ENCODE measurements around the gene ACTA2.

ACTA2 gene

DNA sequence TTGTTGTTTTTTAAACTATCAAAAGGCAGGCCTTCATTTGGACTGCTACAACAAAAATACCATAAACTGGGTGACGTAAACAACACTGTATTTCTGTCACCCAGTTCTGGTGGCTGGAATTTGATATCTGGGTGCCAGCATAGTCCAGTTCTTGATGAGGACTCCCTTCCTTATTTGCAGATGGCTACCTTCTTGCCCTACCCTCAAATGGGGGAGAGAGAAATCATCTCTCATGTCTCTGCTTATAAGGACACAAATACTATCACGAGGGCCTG is 25.2 kb downstream of the ACTA2 start:
- Histone ChIP-seq H3K4me3 (ENCODE audit: low read depth, low read length) (no peak overlapping the region), H3K9me3 (ENCODE audit: control insufficient read depth, insufficient read depth, low read length) (no peaks in the 10 kb centered on the region), H3K27me3 (ENCODE audit: control insufficient read depth, insufficient read depth, low read length) (no peaks in the 10 kb centered on the region), H3K4me1 (ENCODE audit: control insufficient read depth, insufficient read depth, low read length) (no peaks in the 10 kb centered on the region), H3K9ac (ENCODE audit: low read depth, low read length) (no peak overlapping the region), H3K36me3 (ENCODE audit: control insufficient read depth, insufficient read depth, low read length) (no peaks in the 10 kb centered on the region)

- H3K4me1 ChIP-seq (ENCODE audit: control insufficient read depth, insufficient read depth, low read length), result no peaks in the 10 kb centered on the region
- no peaks in the 10 kb centered on the region for H3K27me3 ChIP-seq (ENCODE audit: control insufficient read depth, insufficient read depth, low read length)
- H3K36me3 ChIP-seq (ENCODE audit: control insufficient read depth, insufficient read depth, low read length), result no peaks in the 10 kb centered on the region
- no peak overlapping the region for H3K4me3 ChIP-seq (ENCODE audit: low read depth, low read length)
- H3K9me3 ChIP-seq (ENCODE audit: control insufficient read depth, insufficient read depth, low read length), result no peaks in the 10 kb centered on the region
- no peak overlapping the region for H3K9ac ChIP-seq (ENCODE audit: low read depth, low read length)
These were observed 25.8 kb downstream of the ACTA2 start for GRCh38 chr10:88926566-88927415.

- Histone ChIP-seq H3K4me1 (ENCODE audit: control insufficient read depth, insufficient read depth, low read length) (no peaks in the 10 kb centered on the region), H3K9me3 (ENCODE audit: control insufficient read depth, insufficient read depth, low read length) (no peaks in the 10 kb centered on the region)
These were observed 29.1 kb downstream of the ACTA2 start for GRCh38 chr10:88923520-88923919.

DNA sequence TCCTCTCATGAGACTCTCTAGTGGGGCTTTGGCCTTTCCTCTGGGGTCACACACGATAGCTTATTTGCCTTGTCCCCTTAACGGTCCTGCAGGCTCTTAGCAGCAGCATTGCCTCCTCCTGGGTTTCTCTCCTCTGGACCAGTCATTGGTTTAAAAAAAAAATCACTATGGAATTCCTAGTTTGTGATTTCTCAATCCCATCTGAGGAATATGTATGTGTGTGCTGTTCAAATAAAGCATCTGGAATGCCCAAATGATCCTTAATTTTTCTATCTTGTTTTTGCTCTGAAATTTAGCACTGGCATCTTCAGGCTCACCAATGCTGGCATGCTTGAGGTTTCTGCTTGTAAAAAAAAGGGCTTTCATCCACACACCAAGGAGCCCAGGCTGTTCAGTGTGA is 30.5 kb downstream of the ACTA2 start:
- Histone ChIP-seq H3K27me3 (ENCODE audit: control insufficient read depth, insufficient read depth, low read length) (no peaks in the 10 kb centered on the region), H3K9me3 (ENCODE audit: control insufficient read depth, insufficient read depth, low read length) (no peaks in the 10 kb centered on the region), H3K9ac (ENCODE audit: low read depth, low read length) (no peak overlapping the region), H3K4me3 (ENCODE audit: low read depth, low read length) (no peak overlapping the region), H3K36me3 (ENCODE audit: control insufficient read depth, insufficient read depth, low read length) (no peaks in the 10 kb centered on the region), H3K4me1 (ENCODE audit: control insufficient read depth, insufficient read depth, low read length) (no peaks in the 10 kb centered on the region)

More at GRCh38 chr10:88923520-88923919, 29.1 kb downstream of the ACTA2 start:
- no peak overlapping the region for H3K4me3 ChIP-seq (ENCODE audit: low read depth, low read length)
- no peaks in the 10 kb centered on the region for H3K36me3 ChIP-seq (ENCODE audit: control insufficient read depth, insufficient read depth, low read length)
- no peak overlapping the region for H3K9ac ChIP-seq (ENCODE audit: low read depth, low read length)
- H3K27me3 ChIP-seq (ENCODE audit: control insufficient read depth, insufficient read depth, low read length), result no peaks in the 10 kb centered on the region

GRCh38 chr10:88920986-88921593 is 31.5 kb downstream of the ACTA2 start:
- Histone ChIP-seq H3K4me1 (ENCODE audit: control insufficient read depth, insufficient read depth, low read length) (no peaks in the 10 kb centered on the region), H3K9ac (ENCODE audit: low read depth, low read length) (no peak overlapping the region), H3K9me3 (ENCODE audit: control insufficient read depth, insufficient read depth, low read length) (no peaks in the 10 kb centered on the region), H3K4me3 (ENCODE audit: low read depth, low read length) (no peak overlapping the region), H3K27me3 (ENCODE audit: control insufficient read depth, insufficient read depth, low read length) (no peaks in the 10 kb centered on the region), H3K36me3 (ENCODE audit: control insufficient read depth, insufficient read depth, low read length) (no peaks in the 10 kb centered on the region)

DNA sequence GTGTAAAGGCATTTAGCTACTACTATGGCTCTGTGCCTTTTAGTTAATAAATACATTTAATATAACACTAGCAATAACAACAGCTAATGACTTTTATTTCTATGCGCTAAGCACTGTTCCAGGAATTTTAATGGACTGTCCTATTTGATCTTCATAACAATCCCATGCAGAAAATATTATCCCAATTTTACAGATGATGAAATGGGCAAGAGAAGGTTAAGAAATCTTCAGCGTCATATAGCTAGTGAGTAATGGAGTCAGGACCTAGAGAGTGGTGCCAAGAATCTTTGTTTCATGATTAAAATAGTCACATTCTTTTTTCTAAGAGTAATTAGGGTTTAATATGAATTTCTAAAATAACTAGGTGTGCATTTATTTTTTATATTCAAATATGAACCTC is 32.4 kb downstream of the ACTA2 start:
- H3K36me3 ChIP-seq (ENCODE audit: control insufficient read depth, insufficient read depth, low read length), result no peaks in the 10 kb centered on the region
- H3K9me3 ChIP-seq (ENCODE audit: control insufficient read depth, insufficient read depth, low read length), result no peaks in the 10 kb centered on the region
- H3K9ac ChIP-seq (ENCODE audit: low read depth, low read length), result no peak overlapping the region
- H3K27me3 ChIP-seq (ENCODE audit: control insufficient read depth, insufficient read depth, low read length), result no peaks in the 10 kb centered on the region
- no peak overlapping the region for H3K4me3 ChIP-seq (ENCODE audit: low read depth, low read length)
- no peaks in the 10 kb centered on the region for H3K4me1 ChIP-seq (ENCODE audit: control insufficient read depth, insufficient read depth, low read length)

DNA sequence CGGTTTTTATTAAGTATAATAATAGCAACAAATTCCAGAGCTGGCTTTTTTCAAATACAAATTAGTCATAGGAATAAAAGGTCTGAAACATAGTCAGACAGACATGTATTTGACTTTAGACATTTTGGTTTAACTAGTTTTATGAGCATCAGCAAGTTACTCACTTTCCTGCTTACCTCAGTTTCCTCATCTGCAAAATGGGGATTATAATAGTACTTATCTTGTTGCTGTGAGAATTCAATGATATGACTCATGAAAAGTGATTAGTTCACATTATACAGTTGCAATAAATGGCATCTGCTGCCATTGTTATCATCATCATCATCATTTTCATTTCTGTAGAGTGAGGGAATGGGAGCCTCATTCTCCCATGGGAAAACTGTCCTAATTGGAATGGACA is 33.5 kb downstream of the ACTA2 start:
- Histone ChIP-seq H3K9me3 (ENCODE audit: control insufficient read depth, insufficient read depth, low read length) (no peaks in the 10 kb centered on the region), H3K36me3 (ENCODE audit: control insufficient read depth, insufficient read depth, low read length) (no peaks in the 10 kb centered on the region), H3K4me3 (ENCODE audit: low read depth, low read length) (no peak overlapping the region)

DNA sequence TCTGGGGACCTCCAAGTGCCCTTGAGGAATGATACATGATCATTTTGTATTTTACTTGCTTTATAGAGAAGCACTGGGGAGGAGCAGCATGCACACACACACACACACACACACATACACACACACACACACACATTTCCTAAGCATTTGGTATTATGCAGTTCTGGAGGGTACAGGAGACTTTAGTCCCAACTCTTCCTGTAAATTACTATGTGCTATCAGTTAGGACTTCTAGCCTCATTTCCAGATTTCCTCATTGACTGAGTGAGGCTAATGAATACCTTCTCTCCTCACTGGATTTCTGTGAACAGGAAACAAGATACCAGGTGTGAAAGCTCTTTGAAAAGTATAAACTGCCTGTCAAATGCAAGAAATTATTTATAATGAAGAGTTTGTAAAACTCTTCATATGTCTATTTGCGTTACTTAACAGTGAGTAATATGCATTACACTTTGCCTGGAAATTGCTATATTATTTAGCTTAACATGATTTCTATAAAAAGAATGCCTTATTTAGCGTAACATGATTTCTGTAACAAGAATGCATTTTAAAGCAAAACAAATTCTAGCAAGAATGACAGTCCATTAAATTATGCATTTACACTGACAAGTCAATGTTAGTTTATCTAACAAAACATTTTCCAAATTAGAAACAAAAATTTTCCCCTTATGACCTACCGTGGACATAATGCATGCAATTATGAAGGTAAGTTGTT is 34.2 kb downstream of the ACTA2 start:
- Histone ChIP-seq H3K4me3 (ENCODE audit: low read depth, low read length) (no peak overlapping the region), H3K4me1 (ENCODE audit: control insufficient read depth, insufficient read depth, low read length) (no peaks in the 10 kb centered on the region), H3K27me3 (ENCODE audit: control insufficient read depth, insufficient read depth, low read length) (no peaks in the 10 kb centered on the region), H3K9ac (ENCODE audit: low read depth, low read length) (no peak overlapping the region), H3K9me3 (ENCODE audit: control insufficient read depth, insufficient read depth, low read length) (no peaks in the 10 kb centered on the region), H3K36me3 (ENCODE audit: control insufficient read depth, insufficient read depth, low read length) (no peaks in the 10 kb centered on the region)

More for the DNA sequence above, 33.5 kb downstream of the ACTA2 start:
- no peaks in the 10 kb centered on the region for H3K27me3 ChIP-seq (ENCODE audit: control insufficient read depth, insufficient read depth, low read length)
- no peak overlapping the region for H3K9ac ChIP-seq (ENCODE audit: low read depth, low read length)
- H3K4me1 ChIP-seq (ENCODE audit: control insufficient read depth, insufficient read depth, low read length), result no peaks in the 10 kb centered on the region

DNA sequence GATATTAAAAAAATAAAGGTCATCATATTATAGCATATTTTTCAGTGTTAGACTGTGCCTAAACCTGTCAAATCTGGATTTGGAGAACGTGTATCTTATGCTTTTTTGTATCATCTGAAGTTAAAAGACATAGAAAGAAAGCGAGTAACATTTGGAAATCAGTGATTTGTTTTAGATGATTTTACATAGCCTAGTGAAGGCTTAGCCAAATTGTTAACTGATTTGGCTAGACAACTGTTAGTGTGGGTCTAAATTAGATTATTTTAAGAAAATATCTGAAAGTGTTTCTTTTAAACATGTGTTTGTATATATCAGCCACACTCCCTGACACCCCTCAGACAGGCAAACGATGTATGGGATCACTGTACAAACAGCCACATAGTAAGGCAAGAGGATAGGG is 35.6 kb downstream of the ACTA2 start:
- no peaks in the 10 kb centered on the region for H3K9me3 ChIP-seq (ENCODE audit: control insufficient read depth, insufficient read depth, low read length)
- no peaks in the 10 kb centered on the region for H3K36me3 ChIP-seq (ENCODE audit: control insufficient read depth, insufficient read depth, low read length)
- no peak overlapping the region for H3K9ac ChIP-seq (ENCODE audit: low read depth, low read length)
- H3K4me3 ChIP-seq (ENCODE audit: low read depth, low read length), result no peak overlapping the region
- H3K4me1 ChIP-seq (ENCODE audit: control insufficient read depth, insufficient read depth, low read length), result no peaks in the 10 kb centered on the region
- H3K27me3 ChIP-seq (ENCODE audit: control insufficient read depth, insufficient read depth, low read length), result no peaks in the 10 kb centered on the region

- H3K4me1 ChIP-seq (ENCODE audit: control insufficient read depth, insufficient read depth, low read length), result no peaks in the 10 kb centered on the region
- no peaks in the 10 kb centered on the region for H3K27me3 ChIP-seq (ENCODE audit: control insufficient read depth, insufficient read depth, low read length)
- no peak overlapping the region for H3K4me3 ChIP-seq (ENCODE audit: low read depth, low read length)
- H3K36me3 ChIP-seq (ENCODE audit: control insufficient read depth, insufficient read depth, low read length), result no peaks in the 10 kb centered on the region
- no peak overlapping the region for H3K9ac ChIP-seq (ENCODE audit: low read depth, low read length)
- H3K9me3 ChIP-seq (ENCODE audit: control insufficient read depth, insufficient read depth, low read length), result no peaks in the 10 kb centered on the region
These were observed 36.3 kb downstream of the ACTA2 start for GRCh38 chr10:88916231-88916630.

GRCh38 chr10:88915781-88916180 is 36.8 kb downstream of the ACTA2 start:
- H3K9ac ChIP-seq (ENCODE audit: low read depth, low read length), result no peak overlapping the region

GRCh38 chr10:88913788-88914187 is 38.8 kb downstream of the ACTA2 start:
- H3K9me3 ChIP-seq (ENCODE audit: control insufficient read depth, insufficient read depth, low read length), result no peaks in the 10 kb centered on the region
- no peaks in the 10 kb centered on the region for H3K4me1 ChIP-seq (ENCODE audit: control insufficient read depth, insufficient read depth, low read length)

More at GRCh38 chr10:88915781-88916180, 36.8 kb downstream of the ACTA2 start:
- Histone ChIP-seq H3K27me3 (ENCODE audit: control insufficient read depth, insufficient read depth, low read length) (no peaks in the 10 kb centered on the region), H3K4me1 (ENCODE audit: control insufficient read depth, insufficient read depth, low read length) (no peaks in the 10 kb centered on the region), H3K9me3 (ENCODE audit: control insufficient read depth, insufficient read depth, low read length) (no peaks in the 10 kb centered on the region), H3K4me3 (ENCODE audit: low read depth, low read length) (no peak overlapping the region), H3K36me3 (ENCODE audit: control insufficient read depth, insufficient read depth, low read length) (no peaks in the 10 kb centered on the region)

More at GRCh38 chr10:88913788-88914187, 38.8 kb downstream of the ACTA2 start:
- H3K27me3 ChIP-seq (ENCODE audit: control insufficient read depth, insufficient read depth, low read length), result no peaks in the 10 kb centered on the region
- no peak overlapping the region for H3K4me3 ChIP-seq (ENCODE audit: low read depth, low read length)
- no peak overlapping the region for H3K9ac ChIP-seq (ENCODE audit: low read depth, low read length)
- H3K36me3 ChIP-seq (ENCODE audit: control insufficient read depth, insufficient read depth, low read length), result no peaks in the 10 kb centered on the region
